Heart right ventricle (tissue), 16 donors: Measurements from ENCODE around the gene EIF4B. TPM values are rescaled to one million over a fixed set of nuclear protein-coding genes. Genes with fewer than 3 reads are reported as not detected.

ENCODE experiments used
- ATAC-seq, 8 donors: fragments of 200-7000 bp; cut with Tn5 transposase; one replicate each; pipeline ENCODE4 v1.9.1; 2020; ENCODE audit warnings: mild to moderate bottlenecking in 8 of 8, moderate library complexity in 8 of 8, moderate number of reproducible peaks in 1 of 8
- DNase-seq, 2 donors: peaks; one replicate each; pipeline ENCODE4 v3.0.0-alpha.2; 2020
- H3K27ac ChIP-seq, 10 donors: fragments of 200-600 bp; sonication (generic) in 2 of 10; one replicate each; pipeline versions ENCODE4 v1.5.0 to v1.8.0; 2020 to 2022; ENCODE audit warnings: mild to moderate bottlenecking in 3 of 10
- H3K27me3 ChIP-seq, 7 donors: fragments of 200-600 bp; one replicate each; pipeline ENCODE4 v1.8.0; 2021 to 2022; ENCODE audit warnings: mild to moderate bottlenecking in 2 of 7
- H3K36me3 ChIP-seq, 9 donors: fragments of 200-600 bp; sonication (generic) in 1 of 9; one replicate each; pipeline versions ENCODE4 v1.5.0 to v1.8.0; 2020 to 2022; ENCODE audit warnings: mild to moderate bottlenecking in 2 of 9
- H3K4me1 ChIP-seq, 9 donors: fragments of 200-600 bp; sonication (generic) in 1 of 9; one replicate each; pipeline versions ENCODE4 v1.5.0 to v1.8.0; 2020 to 2022; ENCODE audit warnings: mild to moderate bottlenecking in 4 of 9
- H3K4me3 ChIP-seq, 10 donors: fragments of 200-600 bp; sonication (generic) in 2 of 10; one replicate each; pipeline versions ENCODE4 v1.5.0 to v1.8.0; 2020 to 2022; ENCODE audit warnings: mild to moderate bottlenecking in 7 of 10, moderate library complexity in 2 of 10
- H3K9me3 ChIP-seq, 11 donors: fragments of 200-600 bp in 10 of 11; sonication (generic) in 2 of 11; one replicate each; pipeline versions ENCODE4 v1.5.0 to v1.8.0; 2013 to 2022; ENCODE audit warnings: mild to moderate bottlenecking in 2 of 11, control low read depth in 1 of 11, moderate library complexity in 1 of 11
- WGBS, 2 donors: extraction: QIAGEN DNeasy Blood & Tissue Kit; methylation state at CpG; one replicate each; pipeline ENCODE4 v1.1.7; 2013; ENCODE audit warnings: inconsistent platforms in 1 of 2; 5-methylcytosine and 5-hydroxymethylcytosine counted together
- intact Hi-C, 10 donors: fragments of 100-400 bp; cut with DNase I; formaldehyde crosslinking; loops; one replicate each; pipeline versions ENCODE4 v1.11.1 to v1.14.2; 2022
- polyA plus RNA-seq, 2 donors: library from polyadenylated mRNA; stranded (reverse); fragments of 200-250 nt; gene quantifications; one replicate each; pipeline ENCODE4 v1.2.3, GENCODE V29; 2013
- total RNA-seq, 10 donors: library from RNA; stranded (reverse); fragmentation: NEBNext Ultra II Directional in 3 of 10; extraction: Animal tissue kit (Norgen Biotek cat#: 25700) in 3 of 10; gene quantifications; one replicate each; pipeline versions ENCODE4 v1.2.1 to v1.2.4, GENCODE V29; 2021 to 2023
- TF ChIP-seq, protein P1 (sequence below), 9 donors: fragments of 200-600 bp; sonication (generic) in 2 of 9; IDR thresholded peaks; one replicate each; pipeline versions ENCODE4 v1.5.0 to v1.8.0; 2021 to 2022; ENCODE audit warnings: antibody characterized with exemption in 9 of 9, mild to moderate bottlenecking in 5 of 9, moderate library complexity in 1 of 9
- donor health status: Arrhythmogenic right ventricular cardiomyopathy.
- donor health status: ischemic (EF 13 %, LVEDD 7.1; RV severe dilation, severe dysfunction).
- donor health status: healthy with polysubstance abuse.
- donor health status: DM: no; HTN: yes; CAD: no.
- donor health status: DM: no; HTN: no; CAD: no.
- donor health status: ischemic (EF 25% LVEDD 6.9; RV normal size, moderate dysfunction).
- donor health status: ischemic (EF 25% LVEDD 5.7; RV mildly dilated, moderate dysfunction).
- donor health status: healthy.
- donor health status: DM: yes; HTN: yes; CAD: no.
- donor health status: Ischemic cardiomyopathy.
- donor health status: ischemic (EF 35%, LVEDD 5.7; RV mildly dilated, moderate dysfunction).
- donor health status: nonischemic (EF 11% LVEDD 7.7; RV severe dilation, severe dysfunction).
- donor health status: DM: yes; HTN: yes; CAD: no.
- donor health status: PGD.
- donor health status: ischemic (EF 29% LVEDD 5.4; RV normal size, mild dysfunction).
- donor health status: nonischemic (EF 23%, LVEDD 6.1; RV moderate dilation, normal function).

The EIF4B gene
- total and polyA plus RNA-seq, 12 donors, result 53.2 to 477 (median 423) TPM

DNA sequence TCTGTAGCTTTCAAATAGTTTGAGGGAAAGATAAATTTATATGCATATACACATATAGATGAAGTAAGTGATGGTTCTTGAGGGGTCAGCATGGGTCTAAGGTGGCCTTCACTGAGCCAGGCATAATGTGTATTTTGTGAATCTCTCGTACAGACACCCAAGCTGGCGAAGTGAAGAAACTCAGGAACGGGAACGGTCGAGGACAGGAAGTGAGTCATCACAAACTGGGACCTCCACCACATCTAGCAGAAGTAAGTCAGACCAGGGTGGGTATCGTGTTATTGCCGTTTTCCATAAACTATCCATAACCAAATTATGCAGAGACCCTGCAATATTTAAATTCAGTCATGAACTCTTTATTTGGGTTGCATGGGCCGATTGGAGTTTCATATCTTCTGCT, 28.2 kb downstream of the EIF4B start:
- no peaks in the 10 kb centered on the region for H3K9me3 ChIP-seq
- H3K4me1 ChIP-seq, result peaks cover 5 to 33% (median 15%) of the 10 kb centered on the region in 9 donors
- DNase-seq (no peak), ATAC-seq (no peak)
- peak overlapping the region in 2 of 10 donors; percentile 18 to 31 for H3K27ac ChIP-seq
- TF ChIP-seq, protein P1, sequence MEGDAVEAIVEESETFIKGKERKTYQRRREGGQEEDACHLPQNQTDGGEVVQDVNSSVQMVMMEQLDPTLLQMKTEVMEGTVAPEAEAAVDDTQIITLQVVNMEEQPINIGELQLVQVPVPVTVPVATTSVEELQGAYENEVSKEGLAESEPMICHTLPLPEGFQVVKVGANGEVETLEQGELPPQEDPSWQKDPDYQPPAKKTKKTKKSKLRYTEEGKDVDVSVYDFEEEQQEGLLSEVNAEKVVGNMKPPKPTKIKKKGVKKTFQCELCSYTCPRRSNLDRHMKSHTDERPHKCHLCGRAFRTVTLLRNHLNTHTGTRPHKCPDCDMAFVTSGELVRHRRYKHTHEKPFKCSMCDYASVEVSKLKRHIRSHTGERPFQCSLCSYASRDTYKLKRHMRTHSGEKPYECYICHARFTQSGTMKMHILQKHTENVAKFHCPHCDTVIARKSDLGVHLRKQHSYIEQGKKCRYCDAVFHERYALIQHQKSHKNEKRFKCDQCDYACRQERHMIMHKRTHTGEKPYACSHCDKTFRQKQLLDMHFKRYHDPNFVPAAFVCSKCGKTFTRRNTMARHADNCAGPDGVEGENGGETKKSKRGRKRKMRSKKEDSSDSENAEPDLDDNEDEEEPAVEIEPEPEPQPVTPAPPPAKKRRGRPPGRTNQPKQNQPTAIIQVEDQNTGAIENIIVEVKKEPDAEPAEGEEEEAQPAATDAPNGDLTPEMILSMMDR (IDR thresholded peaks at IDR 0.05), result no peak
- intact Hi-C loops, result no loop called here
- no peak overlapping the region for H3K4me3 ChIP-seq
- no peaks in the 10 kb centered on the region for H3K27me3 ChIP-seq
- WGBS, 2 donors, result 69 to 75% methylated on average over 8 of the region's 8 CpGs
- H3K36me3 ChIP-seq, result peaks cover 6 to 100% (median 73%) of the 10 kb centered on the region in 9 donors

DNA sequence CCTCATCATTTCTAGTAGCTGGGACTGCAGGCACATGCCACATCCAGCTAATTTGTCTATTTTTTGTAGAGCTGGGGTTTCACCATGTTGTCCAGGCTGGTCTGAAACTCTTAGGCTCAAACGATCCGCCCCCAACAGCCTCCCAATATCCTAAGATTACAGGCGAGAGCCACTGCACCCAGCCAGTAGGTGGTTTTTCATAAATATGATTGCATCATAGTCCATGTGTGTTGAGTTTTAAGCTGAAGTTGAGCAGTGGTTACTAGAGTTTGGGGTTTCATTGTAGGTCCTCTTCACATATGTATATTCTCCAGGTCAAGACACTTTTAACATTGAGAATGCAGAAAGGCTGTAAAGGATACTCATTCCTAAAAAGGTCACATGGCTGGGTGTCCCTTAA, 30.5 kb downstream of the EIF4B start:
- Histone ChIP-seq H3K9me3 (no peaks in the 10 kb centered on the region), H3K27me3 (no peaks in the 10 kb centered on the region), H3K27ac (no peak overlapping the region), H3K4me1 (peaks cover 5 to 41% (median 15%) of the 10 kb centered on the region in 9 donors), H3K4me3 (no peak overlapping the region), H3K36me3 (peaks cover 6 to 100% (median 61%) of the 10 kb centered on the region in 9 donors)
- TF ChIP-seq, protein P1 (IDR thresholded peaks at IDR 0.05), result no peak
- no peak for ATAC-seq
- intact Hi-C loops, result loop anchor here in 1 of 10 donors (5.0 kb wide), 1 partner anchor 60 kb away; the partner anchor contains the start of gene IGFBP6
- DNase-seq, result no peak
- WGBS, 2 donors, result 88 to 94% methylated on average over 3 of the region's 3 CpGs

DNA sequence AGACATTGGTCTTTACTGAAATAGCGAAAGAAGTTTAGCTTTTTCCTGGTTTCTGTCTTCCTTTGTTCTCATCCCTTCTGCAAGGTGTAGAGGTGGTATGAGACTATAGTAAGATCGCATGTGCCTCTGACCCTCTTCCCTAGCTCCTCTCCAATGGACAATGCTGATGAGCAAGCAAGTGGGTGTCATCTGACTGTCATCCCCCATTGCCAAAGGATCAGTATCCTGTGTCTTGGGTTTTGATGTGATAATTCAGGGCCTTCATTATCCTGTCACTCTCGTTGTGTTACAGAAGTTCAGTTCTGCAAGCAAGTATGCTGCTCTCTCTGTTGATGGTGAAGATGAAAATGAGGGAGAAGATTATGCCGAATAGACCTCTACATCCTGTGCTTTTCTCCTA, 33.6 kb downstream of the EIF4B start:
- peaks cover 0 to 80% (median 37%) of the 10 kb centered on the region in 9 donors for H3K36me3 ChIP-seq
- TF ChIP-seq, protein P1 (IDR thresholded peaks at IDR 0.05), result no peak
- WGBS, 2 donors, result 80 to 90% methylated on average over 4 of the region's 4 CpGs
- H3K27me3 ChIP-seq, result no peaks in the 10 kb centered on the region
- H3K4me3 ChIP-seq, result no peak overlapping the region
- peak overlapping the region in 3 of 10 donors; percentile 52 to 81 (median 54) for H3K27ac ChIP-seq
- DNase-seq, result no peak
- H3K9me3 ChIP-seq, result no peaks in the 10 kb centered on the region
- intact Hi-C loops, result loop anchor here in 1 of 10 donors (5.0 kb wide), 1 partner anchor 57 kb away; the partner anchor contains the start of gene IGFBP6
- peaks cover 16 to 46% (median 39%) of the 10 kb centered on the region in 9 donors for H3K4me1 ChIP-seq
- no peak for ATAC-seq

DNA sequence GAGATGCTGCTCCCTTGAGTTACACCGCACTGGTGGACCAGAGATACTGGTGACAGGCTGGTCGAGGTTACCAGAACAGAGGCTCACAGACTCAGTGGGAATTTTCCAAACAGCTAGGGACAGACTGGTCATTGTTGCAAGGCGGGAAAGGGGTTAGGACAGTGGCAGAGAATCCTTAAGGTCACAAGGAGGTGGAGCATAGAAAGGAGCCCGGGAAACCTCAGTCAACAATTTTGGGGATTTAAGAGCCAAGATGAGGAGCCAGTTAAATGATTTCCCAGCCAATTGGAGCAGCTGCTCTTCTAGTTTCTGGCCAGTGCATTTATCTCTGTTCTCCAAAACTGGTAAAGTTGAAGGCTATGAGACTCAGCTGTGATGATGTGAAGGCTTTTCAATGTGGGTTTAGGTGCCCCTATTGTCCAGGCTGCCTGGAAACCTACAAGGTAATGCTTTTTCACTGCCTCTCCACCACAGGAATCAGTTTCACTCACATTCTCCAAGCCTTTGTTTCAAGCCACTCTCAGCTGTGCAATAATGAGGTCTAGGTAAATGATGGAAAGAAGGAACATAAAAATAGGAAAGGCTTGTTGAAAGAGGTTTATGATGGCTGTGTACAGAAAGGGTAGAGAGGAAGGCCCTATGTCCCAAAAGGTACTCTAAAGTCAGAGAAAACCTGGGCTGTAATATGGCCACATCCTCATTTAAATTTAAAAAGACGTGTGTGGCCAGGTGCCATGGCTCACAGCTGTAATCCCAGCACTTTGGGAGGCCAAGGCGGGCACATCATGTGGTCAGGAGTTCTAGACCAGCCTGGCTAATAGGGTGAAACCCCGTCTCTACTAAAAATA, 36.6 kb downstream of the EIF4B start:
- H3K4me1 ChIP-seq, result peaks cover 27 to 63% (median 60%) of the 10 kb centered on the region in 9 donors
- peak overlapping the region in 5 of 10 donors; percentile 93 to 100 (median 99) for H3K27ac ChIP-seq
- H3K9me3 ChIP-seq, result no peaks in the 10 kb centered on the region
- 70 to 77% methylated on average over 7 of the region's 7 CpGs for WGBS, 2 donors
- intact Hi-C loops, result no loop called here
- ATAC-seq (no peak), DNase-seq (no peak)
- H3K36me3 ChIP-seq, result peaks cover 0 to 50% (median 17%) of the 10 kb centered on the region in 9 donors
- TF ChIP-seq, protein P1 (IDR thresholded peaks at IDR 0.05), result no peak
- peaks cover 0 to 5% (median 0%) of the 10 kb centered on the region in 7 donors for H3K27me3 ChIP-seq
- no peak overlapping the region for H3K4me3 ChIP-seq
